Endothelial cell of umbilical vein (primary cell): Measurements from ENCODE around the gene SMARCD3. TPM values are rescaled to one million over a fixed set of nuclear protein-coding genes. Genes with fewer than 3 reads are reported as not detected.

ENCODE experiments used
- BruUV-seq: library from RNA; stranded (reverse); fragments of 400-500 nt; replicated peaks from 2 replicates; lab custom pipeline; 2021; lab: Mats Ljungman, UMichigan
- CTCF ChIA-PET: fragments of 300-600, 350-600 bp; sonication (Branson Sonifier 250); formaldehyde crosslinking; loops from one replicate; lab custom pipeline; 2021; ENCODE audit warnings: antibody characterized with exemption, inconsistent platforms; lab: Charles Lee
- POLR2A ChIA-PET: fragments of 300-600, 350-600 bp; sonication (Branson Sonifier 250); formaldehyde crosslinking; loops from one replicate; lab custom pipeline; 2021; ENCODE audit warnings: antibody characterized with exemption, inconsistent platforms; lab: Charles Lee
- DNase-seq: peaks from one replicate; pipeline ENCODE4 v3.0.0-alpha.2; 2011; ENCODE audit warnings: low read depth, low spot score
- FAIRE-seq: peaks from 2 replicates; lab custom pipeline; 2011; peaks lifted over from hg19 to GRCh38; lab: Jason Lieb, UNC
- H2AFZ ChIP-seq: 2 replicates; pipeline ENCODE4 v1.6.0; 2012; ENCODE audit warnings: low read depth, low read length, control low read depth, inconsistent platforms
- H3K27ac ChIP-seq: 2 replicates; pipeline ENCODE4 v1.5.1; 2011; ENCODE audit warnings: low read depth, mild to moderate bottlenecking, control low read depth, low read length, moderate library complexity; ENCODE audit not compliant: insufficient read depth
- H3K27me3 ChIP-seq, 2 experiments: 2 replicates each; pipeline versions ENCODE4 v1.6.0 to v1.6.1; 2011; ENCODE audit warnings: low read length in 2 of 2, mixed read lengths in 1 of 2; ENCODE audit not compliant: control insufficient read depth in 2 of 2, insufficient read depth in 2 of 2
- H3K36me3 ChIP-seq, 2 experiments: 2 replicates in 1 of 2; 3 replicates in 1 of 2; pipeline ENCODE4 v1.5.1; 2011; ENCODE audit warnings: low read length in 2 of 2, mild to moderate bottlenecking in 1 of 2, moderate library complexity in 1 of 2; ENCODE audit not compliant: control insufficient read depth in 2 of 2, insufficient read depth in 2 of 2; ENCODE audit errors: extremely low read depth in 1 of 2
- H3K4me1 ChIP-seq: 3 replicates; pipeline ENCODE4 v1.5.1; 2011; ENCODE audit warnings: mild to moderate bottlenecking, low read length; ENCODE audit not compliant: control insufficient read depth, insufficient read depth; ENCODE audit errors: extremely low read depth
- H3K4me2 ChIP-seq: 2 replicates; pipeline ENCODE4 v1.6.1; 2011; ENCODE audit warnings: low read length, control low read depth, mixed read lengths; ENCODE audit not compliant: insufficient read depth
- H3K4me3 ChIP-seq, 3 experiments: fragments of 200-600 bp in 1 of 3; sonication (generic), shearing (Covaris generic) in 1 of 3; replicated peaks in 1 of 3; 2 replicates each; pipeline ENCODE4 v1.5.1; 2011 to 2016; ENCODE audit warnings: control low read depth in 3 of 3, low read length in 3 of 3, mild to moderate bottlenecking in 2 of 3, inconsistent platforms in 1 of 3, low read depth in 1 of 3, moderate library complexity in 1 of 3; ENCODE audit not compliant: insufficient read depth in 1 of 3
- H3K79me2 ChIP-seq: 2 replicates; pipeline ENCODE4 v1.6.0; 2012; ENCODE audit warnings: low read length, inconsistent platforms; ENCODE audit not compliant: control insufficient read depth, insufficient read depth
- H3K9ac ChIP-seq: replicated peaks from 2 replicates; pipeline ENCODE3; 2011; ENCODE audit warnings: low read length, control low read depth; ENCODE audit not compliant: insufficient read depth; ENCODE audit errors: extremely low read depth
- H3K9me1 ChIP-seq: replicated peaks from 3 replicates; pipeline ENCODE4 v1.6.0; 2011; ENCODE audit warnings: mild to moderate bottlenecking, low read length; ENCODE audit not compliant: control insufficient read depth, insufficient read depth; ENCODE audit errors: extremely low read depth
- H3K9me3 ChIP-seq: replicated peaks from 2 replicates; pipeline ENCODE4 v1.5.1; 2012; ENCODE audit warnings: low read length, inconsistent platforms; ENCODE audit not compliant: control insufficient read depth, insufficient read depth
- H4K20me1 ChIP-seq: replicated peaks from 2 replicates; pipeline ENCODE3; 2011; ENCODE audit warnings: mild to moderate bottlenecking, low read length; ENCODE audit not compliant: control insufficient read depth, insufficient read depth; ENCODE audit errors: extremely low read depth
- CTCF ChIP-seq, 2 donors: IDR thresholded peaks; 1 replicate in 1 of 2; 2 replicates in 1 of 2; pipeline ENCODE4 v1.5.1; 2011; ENCODE audit warnings: low read length in 2 of 2, mild to moderate bottlenecking in 2 of 2, moderate library complexity in 2 of 2, control low read depth in 1 of 2, inconsistent platforms in 1 of 2, low read depth in 1 of 2; ENCODE audit not compliant: insufficient read depth in 1 of 2; ENCODE audit errors: extremely low read depth in 1 of 2
- EZH2 ChIP-seq: IDR thresholded peaks from 2 replicates; pipeline ENCODE4 v1.6.1; 2012; ENCODE audit warnings: borderline replicate concordance, low read depth, mild to moderate bottlenecking, moderate library complexity, low read length, inconsistent platforms; ENCODE audit not compliant: severe bottlenecking
- FOS ChIP-seq: IDR thresholded peaks from 2 replicates; pipeline ENCODE4 v1.6.1; 2011; ENCODE audit warnings: mild to moderate bottlenecking, low read length, moderate library complexity, borderline replicate concordance; ENCODE audit not compliant: insufficient read depth
- GATA2 ChIP-seq: IDR thresholded peaks from 2 replicates; pipeline ENCODE4 v1.7.0; 2011; ENCODE audit warnings: low read depth, mild to moderate bottlenecking, moderate library complexity, mixed read lengths, low read length; ENCODE audit not compliant: insufficient read length, insufficient read depth
- JUN ChIP-seq: IDR thresholded peaks from 2 replicates; pipeline ENCODE4 v1.6.1; 2011; ENCODE audit warnings: borderline replicate concordance, low read depth; ENCODE audit not compliant: insufficient read length, insufficient read depth
- MAX ChIP-seq: IDR thresholded peaks from 2 replicates; pipeline ENCODE4 v1.6.1; 2011; ENCODE audit not compliant: insufficient read depth, insufficient read length
- MYC ChIP-seq: IDR thresholded peaks from one replicate; pipeline ENCODE4 v1.6.1; 2011; ENCODE audit warnings: mild to moderate bottlenecking, low read depth, low read length
- POLR2A ChIP-seq: IDR thresholded peaks from 2 replicates; pipeline ENCODE4 v1.6.1; 2012; ENCODE audit warnings: low read depth, mild to moderate bottlenecking, control low read depth, low read length
- POLR2AphosphoS5 ChIP-seq: IDR thresholded peaks from 2 replicates; pipeline ENCODE4 v1.6.1; 2012; ENCODE audit warnings: low read depth, mild to moderate bottlenecking, control low read depth, low read length, moderate library complexity; ENCODE audit not compliant: insufficient read depth
- dilution Hi-C: fragments of 300-500 bp; cut with MboI; formaldehyde crosslinking; loops from one replicate; pipeline ENCODE4 v1.15.0; 2019; ENCODE audit warnings: low sequenced_read_pairs; ENCODE audit not compliant: extremely low pct_ligation_motif_present
- intact Hi-C: fragments of 100-400 bp; cut with micrococcal nuclease; formaldehyde crosslinking; loops from one replicate; pipeline ENCODE4 v1.10.0; 2022
- polyA plus RNA-seq, 4 experiments: library from polyadenylated mRNA; depleted of rRNA in 3 of 4; stranded (reverse) in 3 of 4; unstranded in 1 of 4; fragments of >200 nt; gene quantifications; 2 replicates each; pipeline versions ENCODE4 v1.2.1 to v1.2.3, GENCODE V29; 2011 to 2012; ENCODE audit warnings: missing spikeins in 1 of 4
- total RNA-seq: library from RNA; stranded (reverse); gene quantifications from 2 replicates; pipeline ENCODE4 v1.2.3, GENCODE V29; 2021

SMARCD3 gene
- total and polyA plus RNA-seq, 2 donors (not counting 3 experiments of a cell fraction or from before 2014, with no cell fraction given), result 6.1 to 8.5 TPM

GRCh38 chr7:151206914-151207313 lies 41.6 kb downstream of the SMARCD3 start:
- no peak for FAIRE-seq
- H4K20me1 ChIP-seq, result no peaks in the 10 kb centered on the region
- no peak overlapping the region for H3K27ac ChIP-seq
- no TSS peak for BruUV-seq
- dilution Hi-C loops, result no loop called here
- DNase-seq, result no peak
- intact Hi-C loops, result no loop called here
- ChIA-PET CTCF (interaction anchor here (1.4 kb wide), 1 partner anchor 38 kb away, joined by 3 read pairs; no protein-coding TSS in a partner anchor), POLR2A (interaction anchor here (2.5 kb wide), 1 partner anchor 20 kb away, joined by 5 read pairs; the partner anchor contains the start of gene ABCF2)
- no peaks in the 10 kb centered on the region for H3K9me3 ChIP-seq
- H3K27me3 ChIP-seq, result peaks cover 2 to 11% of the 10 kb centered on the region in 2 experiments
- H3K4me1 ChIP-seq, result no peaks in the 10 kb centered on the region
- H2AFZ ChIP-seq, result no peak overlapping the region
- no peaks in the 10 kb centered on the region for H3K79me2 ChIP-seq
- no peak overlapping the region for H3K9ac ChIP-seq
- H3K9me1 ChIP-seq, result no peaks in the 10 kb centered on the region
- H3K4me2 ChIP-seq, result no peak overlapping the region
- TF ChIP-seq JUN (no peak), FOS (no peak), EZH2 (no peak), POLR2AphosphoS5 (no peak), GATA2 (no peak), CTCF (IDR thresholded peaks at IDR 0.05; ENCODE audit: extremely low read depth in 1 of 2, insufficient read depth in 1 of 2, low read depth in 1 of 2, low read length in 2 of 2) (no peak), POLR2A (no peak), MYC (no peak), MAX (no peak)
- H3K4me3 ChIP-seq, result no peak overlapping the region
- no peaks in the 10 kb centered on the region for H3K36me3 ChIP-seq
